ENCODE measurements around the gene LPCAT2.
A peak's percentile ranks its signal among the peaks of the same experiment; 100 is the strongest.

The LPCAT2 gene

DNA sequence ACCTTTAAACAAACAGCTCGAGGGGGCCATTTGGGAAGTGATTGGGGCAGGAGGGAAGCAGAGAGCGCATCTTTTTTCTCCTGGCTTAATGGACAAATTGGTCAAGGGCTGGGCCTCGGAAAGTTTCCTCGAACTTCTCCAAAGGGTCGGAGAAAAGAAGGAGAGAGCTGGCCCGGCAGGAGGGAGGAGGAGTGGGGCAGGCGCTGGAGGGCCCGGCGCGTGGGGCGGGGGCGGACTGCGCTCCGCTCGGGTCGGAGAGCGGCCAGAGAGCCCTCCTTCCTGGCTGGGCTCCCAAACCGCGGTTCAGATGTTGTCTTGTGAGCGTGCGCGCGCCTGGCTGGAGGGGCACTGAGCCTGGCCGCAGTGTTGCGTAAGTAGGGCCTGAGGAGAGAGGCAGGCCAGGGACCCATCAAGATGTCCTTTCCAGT is 28.6 kb upstream of the LPCAT2 start:
- no peak for DNase-seq

DNA sequence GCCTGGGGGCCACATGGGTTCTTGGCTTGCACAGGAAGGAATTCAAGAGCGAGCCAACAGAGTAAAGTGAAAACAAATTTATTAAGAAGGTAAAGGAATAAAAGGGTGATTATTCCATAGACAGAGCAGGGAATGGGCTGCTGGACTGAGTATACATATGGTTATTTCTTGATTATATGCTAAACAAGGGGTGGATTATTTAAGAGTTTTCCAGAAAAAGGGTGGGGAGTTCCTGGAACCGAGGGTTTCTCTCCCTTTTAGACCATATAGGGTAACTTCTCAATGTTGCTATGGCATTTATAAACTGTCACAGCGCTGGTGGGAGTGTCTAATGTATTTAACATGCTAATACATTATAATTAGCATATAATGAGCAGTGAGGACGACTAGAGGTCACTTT is 27.8 kb upstream of the LPCAT2 start:
- no peak for DNase-seq

DNA sequence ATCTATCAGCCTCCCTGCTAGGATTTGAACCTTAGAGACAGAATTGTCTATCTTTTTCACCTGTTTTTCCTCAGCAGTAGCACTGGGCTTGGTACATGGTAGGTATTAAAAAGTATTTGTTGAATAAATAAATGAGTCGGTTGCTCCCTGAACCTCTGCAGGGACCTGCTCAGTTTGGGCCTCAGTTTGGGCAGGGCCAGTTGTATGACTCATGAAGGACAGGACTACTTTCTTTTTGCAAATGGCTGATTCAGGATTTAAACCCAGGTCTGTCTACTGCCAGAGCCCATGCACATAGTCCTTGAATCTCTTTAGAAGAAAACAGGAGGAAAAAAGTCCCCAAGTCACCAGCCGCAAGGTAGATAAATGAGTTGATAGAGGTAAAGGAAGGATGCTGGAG is 26.8 kb upstream of the LPCAT2 start:
- DNase-seq = no peak

DNA sequence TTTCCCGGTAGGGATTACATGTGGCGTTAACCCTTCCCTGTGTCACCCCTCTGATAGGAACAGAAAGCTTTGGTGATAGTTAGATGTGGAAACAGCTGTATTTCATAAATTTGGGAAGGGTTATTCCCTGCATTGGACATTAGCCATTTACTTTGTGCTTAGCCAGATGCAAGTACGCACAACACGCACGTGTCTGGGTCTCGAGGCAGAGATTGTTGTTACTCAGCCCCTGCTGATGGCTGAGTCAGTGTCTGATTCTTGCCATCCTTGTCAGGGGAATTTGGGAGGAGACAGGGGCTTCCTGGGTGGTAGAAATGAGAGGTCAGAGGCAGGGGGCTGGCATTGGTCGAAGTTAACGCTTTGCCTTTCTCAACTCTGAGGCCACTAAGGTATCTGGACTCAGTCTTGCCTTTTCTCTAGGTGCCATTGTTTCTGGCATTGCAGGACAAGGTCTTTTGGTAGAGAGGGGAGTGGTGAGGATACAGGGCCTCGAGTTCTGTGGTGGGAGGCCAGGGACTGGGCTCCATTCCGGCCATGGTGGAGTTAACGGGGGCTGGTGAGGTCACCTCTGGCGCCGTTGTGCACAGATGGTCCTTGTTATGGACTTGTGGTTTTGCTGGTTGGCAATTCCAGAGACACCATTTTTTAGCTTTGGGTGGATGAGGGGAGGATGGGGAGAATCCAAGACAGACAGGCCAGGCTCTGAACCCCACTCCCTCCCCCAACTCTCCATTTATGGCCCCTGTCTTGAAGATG is 21.6 kb upstream of the LPCAT2 start:
- DNase-seq = no peak

DNA sequence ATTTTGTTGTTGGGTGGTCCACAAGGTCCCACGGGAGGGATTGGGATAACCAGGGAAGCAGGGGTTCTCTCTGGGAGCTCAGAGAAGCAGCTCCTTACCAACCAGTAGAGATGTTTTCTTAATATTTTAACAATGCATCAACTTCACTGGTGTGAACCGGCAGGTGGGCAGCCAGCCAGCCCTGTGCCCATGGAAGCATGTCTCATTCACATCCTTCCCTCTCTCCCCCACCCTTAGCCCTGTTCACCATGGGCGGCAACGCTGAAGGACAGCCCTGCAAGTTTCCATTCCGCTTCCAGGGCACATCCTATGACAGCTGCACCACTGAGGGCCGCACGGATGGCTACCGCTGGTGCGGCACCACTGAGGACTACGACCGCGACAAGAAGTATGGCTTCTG is 20.6 kb upstream of the LPCAT2 start:
- no peak for DNase-seq

DNA sequence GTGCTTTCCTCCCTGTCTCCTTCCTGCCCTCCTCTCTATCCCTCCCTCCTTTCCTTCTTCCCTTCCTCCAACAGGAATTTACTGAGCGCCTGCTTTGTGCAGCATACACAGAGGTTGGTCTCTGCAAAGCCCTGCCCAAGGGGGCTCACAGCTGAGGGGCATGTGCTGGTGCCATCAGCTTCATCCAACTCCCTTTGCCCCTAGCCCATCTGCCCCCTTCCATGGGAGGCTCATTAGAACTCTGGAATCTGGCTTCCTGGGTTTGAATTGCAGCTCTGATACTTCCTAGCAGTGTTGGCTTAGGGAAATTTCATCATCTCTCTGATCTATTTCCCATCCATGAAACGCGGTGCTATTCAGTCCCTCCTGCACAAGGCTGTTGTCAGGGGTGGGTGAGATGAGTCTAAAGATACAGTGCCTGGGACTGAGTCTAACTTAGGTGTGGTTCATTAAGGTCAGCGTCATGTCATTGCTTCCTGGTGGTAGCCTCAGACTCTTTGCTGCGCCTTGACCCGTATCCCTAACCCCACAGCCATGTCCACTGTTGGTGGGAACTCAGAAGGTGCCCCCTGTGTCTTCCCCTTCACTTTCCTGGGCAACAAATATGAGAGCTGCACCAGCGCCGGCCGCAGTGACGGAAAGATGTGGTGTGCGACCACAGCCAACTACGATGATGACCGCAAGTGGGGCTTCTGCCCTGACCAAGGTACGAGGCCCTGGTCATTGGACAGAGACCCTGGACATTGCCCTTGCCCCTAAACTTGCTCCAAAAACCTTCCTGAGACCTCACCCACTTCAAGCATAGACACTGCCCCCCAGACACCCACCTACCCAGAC is 19.5 kb upstream of the LPCAT2 start:
- DNase-seq = no peak

DNA sequence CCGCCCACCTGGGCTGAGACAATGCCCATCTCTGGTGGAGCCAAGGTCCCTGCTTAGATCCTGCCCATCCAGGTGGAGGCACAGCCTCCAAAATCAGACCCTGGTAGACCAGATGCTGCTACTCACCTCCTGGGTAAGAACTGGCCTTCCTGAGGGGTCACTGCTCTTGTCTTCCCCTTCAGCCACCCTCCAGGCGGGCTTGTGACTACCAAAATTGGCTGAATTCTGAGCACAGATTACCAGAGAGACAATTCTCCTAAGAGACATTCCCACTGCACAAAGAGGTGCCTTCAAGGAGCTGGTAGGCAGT is 19.0 kb upstream of the LPCAT2 start:
- DNase-seq = no peak

DNA sequence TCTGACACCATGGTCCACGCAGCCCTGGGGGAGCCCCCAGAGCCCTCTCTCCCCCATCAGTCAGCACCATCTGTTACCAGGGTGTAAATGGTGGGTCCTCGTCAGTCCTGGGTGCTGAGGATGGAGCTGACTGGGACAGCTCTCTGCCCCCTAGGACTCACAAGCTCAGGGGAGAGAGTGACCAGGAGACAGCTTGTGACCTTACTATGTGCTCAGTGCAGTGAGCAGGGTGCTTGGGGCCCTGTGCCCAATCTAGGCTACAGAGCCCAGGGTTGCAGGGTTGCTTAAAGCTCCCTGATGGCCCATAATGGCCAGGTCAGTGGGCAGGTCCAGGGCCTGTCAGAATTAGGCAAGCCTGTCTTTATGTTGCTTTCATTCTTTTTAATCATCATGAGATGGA is 18.6 kb upstream of the LPCAT2 start:
- no peak for DNase-seq

DNA sequence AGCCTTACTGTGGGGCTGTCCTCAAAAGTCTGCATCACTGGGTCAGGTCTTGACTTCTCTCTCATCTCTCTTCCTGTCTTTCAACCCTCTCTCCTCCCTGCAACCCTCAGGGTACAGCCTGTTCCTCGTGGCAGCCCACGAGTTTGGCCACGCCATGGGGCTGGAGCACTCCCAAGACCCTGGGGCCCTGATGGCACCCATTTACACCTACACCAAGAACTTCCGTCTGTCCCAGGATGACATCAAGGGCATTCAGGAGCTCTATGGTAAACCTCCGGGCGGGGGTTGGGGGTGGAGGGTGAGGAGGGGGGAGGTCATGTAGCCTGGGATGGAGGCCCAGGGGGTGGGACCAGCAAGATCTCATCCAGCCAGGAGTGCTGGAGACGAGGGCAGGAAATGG is 17.2 kb upstream of the LPCAT2 start:
- DNase-seq = no peak

DNA sequence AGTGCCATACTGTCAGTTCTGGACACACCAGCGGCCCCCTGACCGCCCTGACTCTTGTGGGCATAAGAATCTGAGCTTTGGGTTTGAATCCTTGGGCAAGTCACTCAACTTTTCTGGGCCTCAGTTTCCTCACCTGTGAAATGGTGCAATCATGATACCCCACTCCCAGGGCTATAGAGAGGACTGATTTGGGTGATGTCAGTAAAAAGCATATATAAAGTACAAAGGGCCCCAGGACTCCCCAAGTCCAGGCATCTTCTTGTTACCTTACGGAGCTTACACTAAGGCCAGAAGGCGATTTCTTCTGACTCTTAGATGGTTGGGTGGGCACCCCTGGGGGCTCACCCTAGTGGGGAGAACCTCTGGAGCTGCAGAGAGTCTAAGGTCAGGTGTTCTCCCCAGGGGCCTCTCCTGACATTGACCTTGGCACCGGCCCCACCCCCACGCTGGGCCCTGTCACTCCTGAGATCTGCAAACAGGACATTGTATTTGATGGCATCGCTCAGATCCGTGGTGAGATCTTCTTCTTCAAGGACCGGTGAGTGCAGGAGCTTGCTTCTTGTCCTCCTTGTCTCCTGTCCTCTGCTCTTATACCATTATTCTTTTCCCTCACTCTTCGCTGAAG is 16.0 kb upstream of the LPCAT2 start:
- DNase-seq = no peak

DNA sequence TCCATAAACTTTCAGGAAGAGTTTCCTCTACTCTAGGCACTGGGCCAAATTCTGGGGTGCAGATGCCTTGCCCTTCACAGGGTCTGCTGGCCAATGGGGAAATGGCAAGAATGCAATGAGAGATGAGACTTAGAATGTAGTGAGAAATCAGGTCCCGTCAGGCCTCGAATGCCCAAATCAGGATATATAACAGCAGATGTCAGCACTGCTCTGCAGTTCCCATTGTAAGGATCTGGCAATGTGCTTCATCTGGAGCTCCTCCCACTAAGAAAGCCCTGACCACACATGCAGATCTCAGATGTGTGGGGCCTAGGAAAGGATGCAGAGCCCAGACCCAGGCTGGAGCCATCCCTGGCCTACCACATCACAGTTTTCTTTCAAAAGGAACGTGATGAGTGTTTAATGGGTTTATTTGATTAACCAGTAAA is 13.9 kb upstream of the LPCAT2 start:
- DNase-seq = peak; percentile 1 to 50 (median 3)

DNA sequence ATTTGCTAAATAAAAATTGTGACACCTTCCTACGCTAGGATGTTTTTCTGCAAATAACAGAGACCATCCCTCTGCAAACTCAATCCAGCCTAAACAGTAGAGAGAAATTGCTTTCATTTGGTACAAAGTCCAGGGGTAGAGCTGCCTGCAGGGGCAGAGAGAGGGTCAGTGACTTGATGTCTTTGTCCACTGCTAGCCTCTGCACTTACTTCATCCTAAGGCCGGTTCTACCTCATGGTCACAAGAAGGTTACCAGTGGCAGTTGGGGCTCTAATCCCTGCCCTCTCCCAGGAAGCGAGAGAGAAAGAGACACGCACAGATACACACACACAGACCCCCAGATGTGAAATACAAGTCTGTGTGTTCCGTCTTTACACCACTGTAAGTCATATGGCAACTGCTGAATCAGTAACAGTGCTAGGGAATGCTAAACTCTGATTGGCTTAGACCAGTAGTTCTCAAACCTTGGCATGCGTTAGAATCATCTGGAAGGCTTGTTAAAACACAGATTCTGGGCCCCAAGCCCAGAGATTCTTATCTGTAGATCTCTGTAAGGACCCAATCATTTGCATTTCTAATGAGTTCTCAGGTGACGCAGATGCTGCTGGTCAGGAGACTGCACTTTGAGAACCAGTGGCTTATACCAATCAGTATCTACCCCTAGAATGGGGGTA is 13.1 kb upstream of the LPCAT2 start:
- DNase-seq = no peak

DNA sequence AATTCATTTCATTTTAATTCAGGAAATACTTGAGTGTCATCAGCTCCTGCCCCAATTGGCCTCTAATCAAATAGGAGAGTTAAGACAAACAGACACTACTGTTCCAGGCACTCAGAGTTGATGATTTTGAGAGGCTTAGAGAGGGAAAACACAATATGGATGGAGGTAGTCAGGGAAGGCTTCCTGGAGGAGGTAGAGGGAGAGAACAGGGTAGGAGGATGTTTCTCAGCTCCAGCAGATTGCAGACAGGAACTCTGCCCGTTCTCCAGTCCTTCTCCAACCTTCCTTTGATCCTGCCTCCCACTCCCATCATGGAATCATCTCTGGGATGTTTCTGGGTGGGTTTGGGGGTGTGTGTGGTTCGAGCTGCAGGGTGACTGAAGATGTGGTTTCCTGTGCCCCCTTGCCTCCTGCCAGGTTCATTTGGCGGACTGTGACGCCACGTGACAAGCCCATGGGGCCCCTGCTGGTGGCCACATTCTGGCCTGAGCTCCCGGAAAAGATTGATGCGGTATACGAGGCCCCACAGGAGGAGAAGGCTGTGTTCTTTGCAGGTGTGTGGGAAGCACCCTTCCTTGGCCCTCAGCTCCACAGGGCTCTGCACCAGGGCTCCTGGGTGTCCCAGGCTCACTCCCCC is 12.2 kb upstream of the LPCAT2 start:
- no peak for DNase-seq

DNA sequence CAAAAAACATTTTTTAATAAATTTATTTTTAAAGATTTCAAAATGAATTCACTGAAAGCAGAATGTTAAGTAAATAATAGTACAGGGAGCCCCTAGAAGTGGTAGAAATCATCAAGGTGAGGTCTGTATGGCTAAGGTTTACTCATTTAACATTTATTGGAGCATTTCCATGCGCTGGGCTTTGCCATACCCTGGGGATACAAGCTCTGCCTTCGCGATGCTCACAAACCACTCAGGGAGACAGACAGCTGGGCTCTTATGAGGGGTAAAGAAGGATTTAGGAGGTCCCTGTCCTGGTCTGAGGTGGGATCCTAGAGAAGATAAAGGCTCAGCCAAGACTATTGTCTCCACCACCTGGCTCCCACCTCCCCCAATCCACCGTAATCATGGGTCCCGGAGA is 11.3 kb upstream of the LPCAT2 start:
- DNase-seq = no peak

DNA sequence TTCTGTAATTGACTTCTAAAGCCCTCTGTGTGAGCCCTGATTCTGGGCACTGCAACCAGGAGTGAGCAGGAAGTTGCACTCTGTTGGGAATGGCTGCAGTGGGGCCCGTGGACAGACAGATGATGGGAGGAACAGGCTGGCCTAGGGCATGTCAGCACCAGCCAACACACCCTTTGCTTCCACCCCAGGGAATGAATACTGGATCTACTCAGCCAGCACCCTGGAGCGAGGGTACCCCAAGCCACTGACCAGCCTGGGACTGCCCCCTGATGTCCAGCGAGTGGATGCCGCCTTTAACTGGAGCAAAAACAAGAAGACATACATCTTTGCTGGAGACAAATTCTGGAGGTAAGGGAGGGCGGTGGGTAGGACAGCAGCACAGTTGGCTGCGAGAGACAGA is 10.8 kb upstream of the LPCAT2 start:
- DNase-seq = no peak

DNA sequence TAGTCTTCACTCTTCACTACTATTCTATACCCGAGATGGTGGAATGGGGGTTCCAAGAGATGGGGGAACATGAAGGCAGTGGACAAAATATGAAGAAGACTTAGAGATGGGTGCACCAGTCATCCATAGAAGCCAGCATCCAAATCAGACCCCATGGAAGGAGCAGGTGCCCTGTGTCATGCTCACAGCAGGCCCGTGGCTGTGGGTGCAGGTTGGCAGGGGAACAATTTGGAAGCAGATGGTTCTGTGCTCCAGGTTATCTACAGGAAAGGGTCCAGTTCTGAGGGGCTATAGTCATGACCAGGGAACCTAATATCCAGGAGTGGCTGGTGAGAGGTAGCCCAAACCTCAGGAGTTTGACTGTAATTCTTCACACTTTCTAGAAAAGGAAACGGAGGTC is 9.6 kb upstream of the LPCAT2 start:
- no peak for DNase-seq

DNA sequence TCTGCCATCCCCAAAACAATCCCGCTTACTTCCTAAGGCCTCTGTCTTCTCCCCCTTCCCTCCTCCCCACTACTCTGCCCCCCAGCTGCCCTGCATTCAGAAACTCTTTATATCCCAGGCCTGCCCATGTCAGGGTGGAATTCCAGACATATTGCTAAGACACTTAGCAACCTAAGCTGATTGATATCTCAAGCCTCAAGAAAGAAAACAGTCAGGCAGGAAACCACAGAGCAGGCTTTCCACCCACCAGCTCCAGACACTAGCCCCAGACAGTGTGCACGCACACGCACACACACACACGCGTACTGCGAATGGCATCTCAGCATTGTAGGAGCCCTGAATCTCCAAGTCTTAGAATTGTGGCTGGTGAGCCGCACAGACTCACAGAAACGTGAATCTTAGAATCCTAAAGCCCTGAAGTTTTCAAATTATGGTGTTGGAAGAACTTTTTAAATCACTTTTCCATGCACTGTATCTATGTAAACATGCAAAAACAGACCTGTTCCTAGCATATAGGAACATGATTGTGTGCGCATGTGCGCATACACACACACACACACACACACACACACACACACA is 8.8 kb upstream of the LPCAT2 start:
- no peak for DNase-seq

DNA sequence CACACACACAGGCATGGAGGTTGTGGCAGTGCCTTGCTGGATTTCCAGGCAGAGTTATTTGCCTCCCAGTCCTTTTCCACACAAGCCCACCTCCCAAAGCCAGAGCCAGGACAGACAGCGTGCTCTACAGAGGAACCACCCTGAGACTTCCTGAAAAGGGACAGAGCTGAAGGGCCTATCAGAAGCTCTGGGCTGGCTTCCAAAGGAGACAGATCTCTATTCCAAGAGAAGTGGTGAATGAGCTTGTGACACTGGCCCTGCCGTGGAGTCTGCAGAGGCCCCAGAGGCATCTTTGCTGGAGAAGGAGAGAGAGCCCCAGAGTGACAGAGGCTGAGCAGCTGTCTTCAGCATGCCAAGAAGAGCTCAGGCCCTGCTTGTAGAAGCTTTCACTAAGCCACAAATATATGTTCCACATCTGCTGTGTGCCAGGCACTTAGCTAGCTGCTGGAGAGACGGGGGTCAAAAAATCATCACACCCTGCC is 8.3 kb upstream of the LPCAT2 start:
- DNase-seq = peak in 1 of 3 experiments; percentile 26

DNA sequence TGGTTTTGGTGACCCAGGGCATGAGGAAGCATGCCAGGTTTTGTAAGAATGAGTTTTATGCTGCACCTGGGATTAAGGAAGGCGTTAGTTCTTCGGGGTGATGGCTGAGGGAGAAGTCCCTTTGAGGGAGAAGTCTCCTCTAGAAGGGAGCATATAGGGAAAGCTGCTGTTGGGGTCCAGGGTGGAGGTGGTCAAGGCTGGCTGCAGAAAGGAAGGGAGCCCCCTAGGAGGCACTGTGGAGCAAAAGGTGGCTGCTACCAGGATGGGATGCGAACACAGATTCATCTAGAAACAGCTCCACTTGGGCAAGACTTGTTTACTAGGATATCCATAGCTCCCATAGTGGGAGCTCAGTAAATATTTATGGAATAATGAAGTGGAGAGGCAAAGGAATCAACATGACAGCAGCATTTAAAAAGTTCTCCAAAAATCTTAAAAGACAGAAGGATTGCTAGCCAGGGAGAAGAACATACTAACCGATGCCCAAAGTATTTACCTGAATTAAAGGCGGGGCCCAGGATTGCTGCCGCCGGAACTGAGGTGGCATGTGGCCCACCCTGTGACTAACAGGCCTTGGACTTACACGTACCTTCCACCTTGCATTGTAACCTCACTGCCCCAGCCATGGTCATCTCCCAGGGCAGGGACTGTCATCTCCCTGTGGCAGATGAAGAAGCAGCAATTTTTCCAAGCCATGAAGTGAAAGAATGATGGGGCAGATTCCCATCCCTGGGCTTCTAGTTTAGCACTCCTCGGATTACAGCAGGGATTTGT is 7.1 kb upstream of the LPCAT2 start:
- DNase-seq = no peak

DNA sequence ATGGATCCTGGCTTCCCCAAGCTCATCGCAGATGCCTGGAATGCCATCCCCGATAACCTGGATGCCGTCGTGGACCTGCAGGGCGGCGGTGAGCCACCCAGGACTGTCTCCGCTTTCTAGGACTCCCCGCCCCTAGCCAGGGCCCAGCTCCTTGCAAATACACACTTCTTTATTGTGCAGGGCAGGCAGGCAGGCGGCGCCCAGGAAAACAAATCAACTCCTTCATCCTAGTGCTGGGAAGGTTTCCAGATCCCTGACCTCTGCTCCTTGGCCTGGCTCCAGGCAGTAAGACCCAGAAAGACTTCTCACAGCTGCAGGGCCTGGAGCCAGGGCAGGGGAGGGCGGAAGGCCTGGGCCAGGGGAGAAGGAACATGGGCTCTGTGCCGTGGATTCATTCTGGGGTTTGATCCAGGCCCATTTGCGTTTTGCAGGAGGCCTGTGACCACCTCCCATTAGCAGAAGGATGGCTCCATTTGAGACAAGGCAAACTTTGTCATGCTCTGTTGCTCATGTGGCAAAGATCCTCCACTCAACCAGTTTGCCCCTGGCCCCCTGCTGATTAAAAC is 6.0 kb upstream of the LPCAT2 start:
- DNase-seq = peak in 2 of 3 experiments; percentile 2 to 71

All from NCI-H1417 (cell line).